HFFc6 (cell line): ENCODE results near the gene WDR13. TPM values are rescaled to one million over a fixed set of nuclear protein-coding genes. Genes with fewer than 3 reads are reported as not detected.
A peak's percentile ranks its signal among the peaks of the same experiment; 100 is the strongest.

ENCODE experiments used
- DNase-seq: peaks from one replicate; pipeline ENCODE4 v3.0.0-alpha.2; 2018
- H3K27ac Mint-ChIP-seq: 2 replicates; pipeline ENCODE4 v1.8.0; 2020; ENCODE audit warnings: mild to moderate bottlenecking, mixed read lengths
- H3K27me3 Mint-ChIP-seq: 2 replicates; pipeline ENCODE4 v1.8.0; 2021; ENCODE audit warnings: mild to moderate bottlenecking, moderate library complexity, mixed read lengths; ENCODE audit not compliant: insufficient read depth
- H3K36me3 Mint-ChIP-seq: 2 replicates; pipeline ENCODE4 v1.8.0; 2021; ENCODE audit warnings: low read depth, mixed read lengths
- H3K4me1 Mint-ChIP-seq: 2 replicates; pipeline ENCODE4 v1.8.0; 2020; ENCODE audit warnings: low read depth, mixed read lengths
- H3K4me3 Mint-ChIP-seq: 2 replicates; pipeline ENCODE4 v1.8.0; 2020; ENCODE audit warnings: mild to moderate bottlenecking, moderate library complexity, mixed read lengths
- H3K9me3 Mint-ChIP-seq: 2 replicates; pipeline ENCODE4 v1.8.0; 2020; ENCODE audit warnings: mild to moderate bottlenecking, mixed read lengths
- CTCF ChIP-seq: fragments of 200-600 bp; sonication (generic); IDR thresholded peaks from 2 replicates; pipeline ENCODE4 v1.5.0; 2021; ENCODE audit warnings: antibody characterized with exemption, mild to moderate bottlenecking
- total RNA-seq, 6 experiments: library from RNA; stranded (reverse); fragmentation: NEBNext Ultra II Directional; extraction: Animal tissue kit (Norgen Biotek cat#: 25700); gene quantifications; 2 replicates in 1 of 6; 3 replicates in 5 of 6; pipeline ENCODE4 v1.2.3, GENCODE V29; 2021

WDR13 gene
- total RNA-seq, 6 experiments from 2014 or later = 64.3 to 87.2 (median 71.8) TPM

- no peak for DNase-seq
- Mint-ChIP-seq H3K4me3 (no peak overlapping the region), H3K4me1 (peaks cover 24% of the 10 kb centered on the region), H3K9me3 (no peaks in the 10 kb centered on the region), H3K36me3 (no peaks in the 10 kb centered on the region), H3K27ac (no peak overlapping the region), H3K27me3 (peaks cover 2% of the 10 kb centered on the region)
- no peak for TF ChIP-seq CTCF
Observed at GRCh38 chrX:48589482-48590162, 7.7 kb upstream of the WDR13 start.

DNA sequence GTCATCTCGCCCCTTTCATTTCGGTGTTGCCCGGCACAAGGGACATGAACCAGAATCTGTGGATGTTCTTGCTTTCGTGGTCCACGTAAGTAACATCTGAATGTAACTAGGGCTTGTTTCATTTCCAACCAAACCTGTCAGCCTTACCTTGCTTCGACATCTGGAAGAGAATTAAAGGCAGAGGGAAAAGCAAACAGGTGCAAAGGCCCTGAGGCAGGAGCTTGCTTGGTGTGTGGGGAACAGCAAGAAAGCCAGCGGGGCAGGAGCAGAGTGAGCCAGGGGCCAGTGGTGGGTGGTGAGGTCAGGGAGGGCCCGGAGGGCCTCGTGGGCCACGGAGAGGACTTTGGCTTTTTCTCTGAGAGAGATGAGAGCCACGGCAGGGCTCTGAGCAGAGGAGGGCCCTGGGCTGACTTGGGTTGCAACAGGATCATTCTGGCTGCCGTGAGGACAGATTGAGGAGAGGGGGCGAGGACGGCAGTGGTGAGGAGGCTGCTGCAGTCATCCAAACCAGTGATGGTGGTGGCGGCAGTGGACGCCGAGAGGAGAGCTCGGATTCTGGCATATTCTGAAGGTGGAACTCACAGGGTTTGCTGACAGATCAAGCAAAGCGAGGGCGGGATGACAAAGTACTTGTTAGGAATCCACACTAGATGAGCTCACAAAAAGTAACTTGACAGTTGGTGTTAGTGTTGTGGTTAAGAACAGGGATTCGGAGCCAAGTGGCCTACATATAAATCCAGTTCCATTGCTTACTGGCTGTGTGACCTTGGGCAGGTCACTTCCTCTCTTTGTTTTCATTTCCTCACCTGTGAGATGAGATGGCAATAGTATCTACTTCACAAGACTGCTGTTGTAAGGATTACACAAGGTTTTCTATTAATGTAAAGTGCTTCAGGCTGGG, 6.8 kb upstream of the WDR13 start:
- peaks cover 24% of the 10 kb centered on the region for H3K4me1 Mint-ChIP-seq
- no peaks in the 10 kb centered on the region for H3K36me3 Mint-ChIP-seq
- no peak overlapping the region for H3K4me3 Mint-ChIP-seq
- no peaks in the 10 kb centered on the region for H3K9me3 Mint-ChIP-seq
- DNase-seq = no peak
- no peak for TF ChIP-seq CTCF
- H3K27me3 Mint-ChIP-seq = peaks cover 2% of the 10 kb centered on the region
- peak overlapping the region; percentile 69 for H3K27ac Mint-ChIP-seq

DNA sequence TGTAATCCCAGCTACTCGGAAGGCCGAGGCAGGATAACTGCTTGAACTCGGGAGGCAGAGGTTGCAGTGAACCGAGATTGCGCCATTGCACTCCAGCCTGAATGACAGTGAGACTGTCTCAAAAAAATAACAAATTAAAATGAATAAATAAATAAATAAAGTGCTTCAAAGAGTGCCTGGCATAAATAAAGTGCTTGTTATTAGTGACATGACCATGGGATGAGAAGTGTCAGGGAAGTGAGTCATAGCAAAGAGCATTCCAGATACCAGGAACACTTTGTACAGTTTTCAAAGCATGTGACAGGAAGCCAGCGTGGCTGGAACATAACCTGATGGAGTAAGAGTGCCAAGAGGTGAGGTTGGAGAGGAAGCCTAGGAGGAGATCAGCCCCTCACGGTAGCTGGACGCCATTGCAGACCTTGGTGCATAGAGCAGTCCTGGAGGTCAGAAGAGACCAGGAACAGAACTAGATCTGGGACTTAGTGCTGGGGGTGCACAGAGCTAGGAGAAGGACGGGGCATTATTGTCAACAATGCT, 6.0 kb upstream of the WDR13 start:
- H3K4me3 Mint-ChIP-seq = no peak overlapping the region
- TF ChIP-seq CTCF = no peak
- no peaks in the 10 kb centered on the region for H3K9me3 Mint-ChIP-seq
- H3K27me3 Mint-ChIP-seq = peaks cover 2% of the 10 kb centered on the region; the same call in 1 of the 2 replicates
- H3K4me1 Mint-ChIP-seq = peaks cover 24% of the 10 kb centered on the region
- no peaks in the 10 kb centered on the region for H3K36me3 Mint-ChIP-seq
- peak; percentile 66 for DNase-seq
- H3K27ac Mint-ChIP-seq = peak overlapping the region; percentile 85

DNA sequence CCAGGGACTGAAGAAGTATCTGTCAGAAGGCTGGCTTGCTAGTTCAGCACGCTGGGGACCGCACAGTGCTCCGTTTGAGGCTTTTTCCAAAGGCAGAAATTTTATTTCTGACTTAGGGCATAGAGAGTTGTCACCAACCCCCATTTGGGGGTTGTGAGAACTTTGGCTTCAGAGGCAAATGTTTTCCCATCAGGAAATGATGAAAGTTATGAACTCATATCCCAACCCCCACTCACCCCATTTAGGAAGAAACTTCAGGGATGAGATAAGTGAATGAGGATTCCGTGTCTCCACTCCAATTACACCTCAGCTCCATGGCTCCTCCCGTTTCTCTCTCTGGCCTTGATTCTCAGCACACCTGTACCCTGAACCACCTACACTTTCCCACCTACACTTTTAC, 4.3 kb upstream of the WDR13 start:
- Mint-ChIP-seq H3K9me3 (no peaks in the 10 kb centered on the region), H3K4me1 (peaks cover 29% of the 10 kb centered on the region), H3K4me3 (no peak overlapping the region), H3K27ac (no peak overlapping the region), H3K27me3 (peaks cover 2% of the 10 kb centered on the region; the same call in 1 of the 2 replicates), H3K36me3 (no peaks in the 10 kb centered on the region)
- no peak for TF ChIP-seq CTCF
- no peak for DNase-seq

DNA sequence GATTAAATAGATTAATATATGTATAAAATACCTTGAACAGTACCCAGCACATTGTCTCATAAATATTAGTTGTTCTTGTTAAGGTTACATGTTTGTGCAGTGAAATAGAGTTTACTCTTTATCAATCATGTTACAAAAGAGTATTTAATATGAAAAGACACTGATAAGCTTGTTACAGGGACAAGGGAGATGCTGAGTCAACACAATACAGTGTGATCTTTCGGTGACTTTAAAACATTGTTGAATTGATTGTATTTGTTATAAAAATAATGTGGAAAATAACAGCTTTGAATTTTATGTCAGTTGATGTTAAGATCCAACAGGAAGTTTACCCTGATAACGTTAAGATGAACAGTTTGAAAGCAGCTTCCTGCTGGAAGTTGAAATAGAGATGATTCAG, 1.4 kb upstream of the WDR13 start:
- TF ChIP-seq CTCF = no peak
- H3K36me3 Mint-ChIP-seq = no peaks in the 10 kb centered on the region
- no peak overlapping the region for H3K4me3 Mint-ChIP-seq
- H3K27ac Mint-ChIP-seq = no peak overlapping the region
- no peaks in the 10 kb centered on the region; the same call in 1 of the 2 replicates for H3K27me3 Mint-ChIP-seq
- DNase-seq = no peak
- peaks cover 23% of the 10 kb centered on the region for H3K4me1 Mint-ChIP-seq
- no peaks in the 10 kb centered on the region for H3K9me3 Mint-ChIP-seq
